Hepatocyte (in vitro differentiated cells): ENCODE results near the gene CRACDL. TPM values are rescaled to one million over a fixed set of nuclear protein-coding genes. Genes with fewer than 3 reads are reported as not detected.

ENCODE experiments used
- DNase-seq: peaks from one replicate; pipeline ENCODE4 v3.0.0-alpha.2; 2016; ENCODE audit warnings: low spot score
- H2AFZ ChIP-seq: fragments of 200-600 bp; sonication (generic); 2 replicates; pipeline ENCODE4 v1.6.0; 2016; ENCODE audit warnings: antibody characterized with exemption, mild to moderate bottlenecking
- H3K27ac ChIP-seq: fragments of 200-600 bp; sonication (generic); 2 replicates; pipeline ENCODE4 v1.5.1; 2016; ENCODE audit warnings: mild to moderate bottlenecking
- H3K27me3 ChIP-seq: fragments of 200-600 bp; sonication (generic); 2 replicates; pipeline ENCODE4 v1.6.1; 2016
- H3K36me3 ChIP-seq: fragments of 200-600 bp; sonication (generic); replicated peaks from 2 replicates; pipeline ENCODE4 v1.5.1; 2016; ENCODE audit warnings: low read depth; ENCODE audit not compliant: insufficient read depth
- H3K4me1 ChIP-seq: fragments of 200-600 bp; sonication (generic); 2 replicates; pipeline ENCODE4 v1.5.1; 2016; ENCODE audit warnings: mild to moderate bottlenecking, moderate library complexity; ENCODE audit not compliant: insufficient read depth
- H3K4me2 ChIP-seq: fragments of 200-600 bp; sonication (generic); 2 replicates; pipeline ENCODE4 v1.6.0; 2016
- H3K4me3 ChIP-seq: fragments of 200-600 bp; sonication (generic); 2 replicates; pipeline ENCODE4 v1.5.1; 2016; ENCODE audit warnings: mild to moderate bottlenecking
- H3K79me2 ChIP-seq: fragments of 200-600 bp; sonication (generic); 2 replicates; pipeline ENCODE4 v1.6.0; 2017; ENCODE audit warnings: mild to moderate bottlenecking
- H3K9me2 ChIP-seq: fragments of 200-600 bp; sonication (generic); replicated peaks from 2 replicates; pipeline ENCODE4 v1.6.0; 2017; ENCODE audit warnings: mild to moderate bottlenecking; ENCODE audit not compliant: insufficient read depth
- H3K9me3 ChIP-seq: fragments of 200-600 bp; sonication (generic); 2 replicates; pipeline ENCODE4 v1.5.1; 2016; ENCODE audit warnings: low read depth, mild to moderate bottlenecking
- H4K20me1 ChIP-seq: fragments of 200-600 bp; sonication (generic); 2 replicates; pipeline ENCODE4 v1.6.0; 2016; ENCODE audit warnings: mild to moderate bottlenecking; ENCODE audit not compliant: insufficient read depth, poor library complexity, severe bottlenecking
- CTCF ChIP-seq: fragments of 200-600 bp; sonication (generic); IDR thresholded peaks from 2 replicates; pipeline ENCODE4 v1.5.1; 2016; ENCODE audit warnings: antibody characterized with exemption, mild to moderate bottlenecking; ENCODE audit not compliant: poor library complexity
- EZH2 ChIP-seq: fragments of 200-600 bp; sonication (generic); IDR thresholded peaks from 2 replicates; pipeline ENCODE4 v1.6.1; 2016; ENCODE audit warnings: antibody characterized with exemption, mild to moderate bottlenecking, borderline replicate concordance
- EZH2phosphoT487 ChIP-seq: fragments of 200-600 bp; sonication (generic); IDR thresholded peaks from one replicate; pipeline ENCODE4 v1.6.1; 2018; ENCODE audit warnings: antibody characterized with exemption, mild to moderate bottlenecking, low read depth, moderate library complexity; ENCODE audit not compliant: unreplicated experiment, severe bottlenecking
- WGBS: methylation state at CpG from one replicate; pipeline ENCODE4 v1.1.6; 2016; ENCODE audit warnings: low lambda C conversion rate; ENCODE audit errors: missing lambda C conversion rate; 5-methylcytosine and 5-hydroxymethylcytosine counted together
- polyA plus RNA-seq: library from polyadenylated mRNA; unstranded; fragments of >200 nt; fragmentation: Nextera tagmentation; extraction: Ambion mirVana; gene quantifications from 2 replicates; pipeline ENCODE4 v1.2.1, GENCODE V29; 2016
- total RNA-seq: library from RNA; depleted of rRNA; stranded (reverse); fragments of >200 nt; gene quantifications from 2 replicates; pipeline ENCODE4 v1.2.3, GENCODE V29; 2014

Gene CRACDL
- total and polyA plus RNA-seq, 2 experiments from 2014 or later: 0.47 to 1.4 TPM

GRCh38 chr2:98761267-98761781, 174.7 kb downstream of the CRACDL start:
- H3K27ac ChIP-seq: no peak overlapping the region

GRCh38 chr2:98759827-98760625, 176.0 kb downstream of the CRACDL start:
- no peak for DNase-seq
- 77% methylated on average over 6 of the region's 6 CpGs for WGBS
- H3K27ac ChIP-seq: no peak overlapping the region

More at GRCh38 chr2:98761267-98761781, 174.7 kb downstream of the CRACDL start:
- TF ChIP-seq EZH2 (no peak), EZH2phosphoT487 (no peak), CTCF (no peak)
- H4K20me1 ChIP-seq: no peaks in the 10 kb centered on the region
- 83% methylated on average over 9 of the region's 9 CpGs for WGBS
- no peaks in the 10 kb centered on the region for H3K36me3 ChIP-seq
- peaks cover 2% of the 10 kb centered on the region for H3K4me1 ChIP-seq
- no peaks in the 10 kb centered on the region for H3K9me3 ChIP-seq
- DNase-seq: no peak
- no peaks in the 10 kb centered on the region for H3K9me2 ChIP-seq
- no peak overlapping the region for H3K4me3 ChIP-seq
- no peak overlapping the region for H2AFZ ChIP-seq
- no peaks in the 10 kb centered on the region for H3K79me2 ChIP-seq
- no peaks in the 10 kb centered on the region for H3K27me3 ChIP-seq
- no peak overlapping the region for H3K4me2 ChIP-seq

GRCh38 chr2:98759338-98759737, 176.7 kb downstream of the CRACDL start:
- WGBS: 83% methylated on average over 2 of the region's 2 CpGs
- Histone ChIP-seq H3K4me3 (no peak overlapping the region), H3K4me2 (no peak overlapping the region), H3K27me3 (no peaks in the 10 kb centered on the region), H3K36me3 (no peaks in the 10 kb centered on the region), H3K27ac (no peak overlapping the region), H2AFZ (no peak overlapping the region), H3K9me3 (no peaks in the 10 kb centered on the region), H3K4me1 (no peaks in the 10 kb centered on the region), H3K79me2 (no peaks in the 10 kb centered on the region), H4K20me1 (no peaks in the 10 kb centered on the region), H3K9me2 (no peaks in the 10 kb centered on the region)
- no peak for TF ChIP-seq EZH2phosphoT487
- TF ChIP-seq CTCF: no peak
- TF ChIP-seq EZH2: no peak
- DNase-seq: no peak

More at GRCh38 chr2:98759827-98760625, 176.0 kb downstream of the CRACDL start:
- no peaks in the 10 kb centered on the region for H3K79me2 ChIP-seq
- H3K9me3 ChIP-seq: no peaks in the 10 kb centered on the region
- no peak overlapping the region for H2AFZ ChIP-seq
- H3K9me2 ChIP-seq: no peaks in the 10 kb centered on the region
- no peaks in the 10 kb centered on the region for H3K36me3 ChIP-seq
- H4K20me1 ChIP-seq: no peaks in the 10 kb centered on the region
- H3K4me1 ChIP-seq: no peaks in the 10 kb centered on the region
- TF ChIP-seq EZH2 (no peak), EZH2phosphoT487 (no peak), CTCF (no peak)
- H3K27me3 ChIP-seq: no peaks in the 10 kb centered on the region
- H3K4me3 ChIP-seq: no peak overlapping the region
- H3K4me2 ChIP-seq: no peak overlapping the region
